ENCODE results near the gene TMEM125. TPM values are rescaled to one million over a fixed set of nuclear protein-coding genes. Genes with fewer than 3 reads are reported as not detected.

The TMEM125 gene
- total RNA-seq, 1 donor from 2014 or later = 0.64 TPM

DNA sequence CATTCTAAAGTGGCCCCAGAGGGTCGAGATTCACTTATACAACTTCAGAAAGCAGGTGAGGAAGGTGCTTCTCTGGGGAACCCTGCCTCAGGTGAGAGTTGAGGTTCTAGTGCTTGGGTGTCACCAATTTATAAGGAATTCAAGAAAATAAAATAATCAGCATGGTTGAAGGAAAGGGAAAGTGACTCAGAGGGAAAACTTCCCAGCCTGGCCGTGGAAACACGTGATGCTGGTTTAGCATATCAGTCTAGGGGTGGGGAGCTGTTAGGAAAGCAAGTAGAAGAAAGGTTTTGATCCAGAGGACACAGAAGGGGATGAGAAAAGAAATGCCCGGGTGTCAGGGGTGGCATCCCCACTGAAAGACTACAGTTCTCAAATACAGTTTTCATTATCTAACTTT, 37.7 kb upstream of the TMEM125 start:
- H3K27me3 ChIP-seq (ENCODE audit: insufficient read depth, low read length) = no peaks in the 10 kb centered on the region
- no peak overlapping the region for H3K27ac Mint-ChIP-seq (ENCODE audit: unreplicated experiment)
- H3K27ac ChIP-seq (ENCODE audit: low read depth, low read length) = peak overlapping the region; percentile 29
- no peaks in the 10 kb centered on the region for H3K36me3 Mint-ChIP-seq (ENCODE audit: low read depth, unreplicated experiment)
- DNase-seq (ENCODE audit: low read depth) (peak; percentile 70), FAIRE-seq (peak; percentile 70)
- H3K9me3 Mint-ChIP-seq (ENCODE audit: unreplicated experiment) = no peaks in the 10 kb centered on the region
- no peak overlapping the region for H3K4me3 Mint-ChIP-seq (ENCODE audit: unreplicated experiment)
- no peaks in the 10 kb centered on the region for H3K79me2 ChIP-seq (ENCODE audit: insufficient read depth, low read length)
- H3K4me2 ChIP-seq (ENCODE audit: low read length) = peak overlapping the region; percentile 71
- H3K9me3 ChIP-seq (ENCODE audit: insufficient read depth, low read depth, low read length) = no peaks in the 10 kb centered on the region
- H4K20me1 ChIP-seq (ENCODE audit: insufficient read depth, low read length) = no peaks in the 10 kb centered on the region
- H3K4me3 ChIP-seq (ENCODE audit: insufficient read depth, low read depth, low read length) = no peak overlapping the region
- H3K36me3 ChIP-seq (ENCODE audit: insufficient read depth, low read length) = no peaks in the 10 kb centered on the region
- H3K9ac ChIP-seq (ENCODE audit: low read length) = peak overlapping the region; percentile 15
- H3K27me3 Mint-ChIP-seq (ENCODE audit: low read depth, unreplicated experiment) = peaks cover 15% of the 10 kb centered on the region
- H2AFZ ChIP-seq (ENCODE audit: low read depth, low read length) = peak overlapping the region; percentile 69
- TF ChIP-seq, protein P1, sequence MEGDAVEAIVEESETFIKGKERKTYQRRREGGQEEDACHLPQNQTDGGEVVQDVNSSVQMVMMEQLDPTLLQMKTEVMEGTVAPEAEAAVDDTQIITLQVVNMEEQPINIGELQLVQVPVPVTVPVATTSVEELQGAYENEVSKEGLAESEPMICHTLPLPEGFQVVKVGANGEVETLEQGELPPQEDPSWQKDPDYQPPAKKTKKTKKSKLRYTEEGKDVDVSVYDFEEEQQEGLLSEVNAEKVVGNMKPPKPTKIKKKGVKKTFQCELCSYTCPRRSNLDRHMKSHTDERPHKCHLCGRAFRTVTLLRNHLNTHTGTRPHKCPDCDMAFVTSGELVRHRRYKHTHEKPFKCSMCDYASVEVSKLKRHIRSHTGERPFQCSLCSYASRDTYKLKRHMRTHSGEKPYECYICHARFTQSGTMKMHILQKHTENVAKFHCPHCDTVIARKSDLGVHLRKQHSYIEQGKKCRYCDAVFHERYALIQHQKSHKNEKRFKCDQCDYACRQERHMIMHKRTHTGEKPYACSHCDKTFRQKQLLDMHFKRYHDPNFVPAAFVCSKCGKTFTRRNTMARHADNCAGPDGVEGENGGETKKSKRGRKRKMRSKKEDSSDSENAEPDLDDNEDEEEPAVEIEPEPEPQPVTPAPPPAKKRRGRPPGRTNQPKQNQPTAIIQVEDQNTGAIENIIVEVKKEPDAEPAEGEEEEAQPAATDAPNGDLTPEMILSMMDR (IDR thresholded peaks at IDR 0.05; ENCODE audit: insufficient read depth, low read depth, low read length) = no peak
- TF ChIP-seq EZH2 (IDR thresholded peaks at IDR 0.05; ENCODE audit: insufficient read depth, low read length) = no peak
- peaks cover 13% of the 10 kb centered on the region for H3K4me1 ChIP-seq (ENCODE audit: insufficient read depth, low read length)
- peaks cover 15% of the 10 kb centered on the region for H3K4me1 Mint-ChIP-seq (ENCODE audit: low read depth, unreplicated experiment)

DNA sequence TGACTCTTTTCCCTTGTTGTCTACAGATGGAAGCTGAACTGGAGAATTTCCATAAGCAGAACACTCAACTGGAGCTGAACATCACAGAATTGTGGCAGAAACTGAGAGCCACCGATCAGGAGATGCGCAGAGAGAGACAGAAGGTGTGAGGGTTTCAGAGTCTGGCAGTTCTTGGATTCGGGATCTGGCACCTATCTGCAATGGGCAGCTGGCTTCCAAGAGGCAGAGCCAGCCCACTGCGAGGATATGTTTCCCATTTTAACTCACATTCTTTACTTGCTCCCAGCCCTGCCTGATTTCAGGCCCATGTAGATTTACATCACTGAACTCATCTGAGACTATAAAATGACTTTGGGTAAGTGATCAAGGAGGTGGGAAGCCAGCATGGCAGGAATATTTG, 37.3 kb upstream of the TMEM125 start:
- H3K9me3 Mint-ChIP-seq (ENCODE audit: unreplicated experiment) = no peaks in the 10 kb centered on the region
- peaks cover 15% of the 10 kb centered on the region for H3K4me1 Mint-ChIP-seq (ENCODE audit: low read depth, unreplicated experiment)
- FAIRE-seq (no peak), DNase-seq (ENCODE audit: low read depth) (no peak)
- peaks cover 17% of the 10 kb centered on the region for H3K27me3 Mint-ChIP-seq (ENCODE audit: low read depth, unreplicated experiment)
- H2AFZ ChIP-seq (ENCODE audit: low read depth, low read length) = peak overlapping the region; percentile 69
- no peaks in the 10 kb centered on the region for H3K27me3 ChIP-seq (ENCODE audit: insufficient read depth, low read length)
- no peak overlapping the region for H3K4me3 ChIP-seq (ENCODE audit: insufficient read depth, low read depth, low read length)
- H3K9me3 ChIP-seq (ENCODE audit: insufficient read depth, low read depth, low read length) = no peaks in the 10 kb centered on the region
- TF ChIP-seq, protein P1 (IDR thresholded peaks at IDR 0.05; ENCODE audit: insufficient read depth, low read depth, low read length) = no peak
- no peak for TF ChIP-seq EZH2 (IDR thresholded peaks at IDR 0.05; ENCODE audit: insufficient read depth, low read length)
- H3K36me3 Mint-ChIP-seq (ENCODE audit: low read depth, unreplicated experiment) = no peaks in the 10 kb centered on the region
- H3K4me2 ChIP-seq (ENCODE audit: low read length) = peak overlapping the region; percentile 71
- peak overlapping the region; percentile 15 for H3K9ac ChIP-seq (ENCODE audit: low read length)
- no peaks in the 10 kb centered on the region for H4K20me1 ChIP-seq (ENCODE audit: insufficient read depth, low read length)
- H3K27ac Mint-ChIP-seq (ENCODE audit: unreplicated experiment) = no peak overlapping the region
- H3K27ac ChIP-seq (ENCODE audit: low read depth, low read length) = peak overlapping the region; percentile 29
- peaks cover 13% of the 10 kb centered on the region for H3K4me1 ChIP-seq (ENCODE audit: insufficient read depth, low read length)
- H3K79me2 ChIP-seq (ENCODE audit: insufficient read depth, low read length) = no peaks in the 10 kb centered on the region
- no peaks in the 10 kb centered on the region for H3K36me3 ChIP-seq (ENCODE audit: insufficient read depth, low read length)
- no peak overlapping the region for H3K4me3 Mint-ChIP-seq (ENCODE audit: unreplicated experiment)

DNA sequence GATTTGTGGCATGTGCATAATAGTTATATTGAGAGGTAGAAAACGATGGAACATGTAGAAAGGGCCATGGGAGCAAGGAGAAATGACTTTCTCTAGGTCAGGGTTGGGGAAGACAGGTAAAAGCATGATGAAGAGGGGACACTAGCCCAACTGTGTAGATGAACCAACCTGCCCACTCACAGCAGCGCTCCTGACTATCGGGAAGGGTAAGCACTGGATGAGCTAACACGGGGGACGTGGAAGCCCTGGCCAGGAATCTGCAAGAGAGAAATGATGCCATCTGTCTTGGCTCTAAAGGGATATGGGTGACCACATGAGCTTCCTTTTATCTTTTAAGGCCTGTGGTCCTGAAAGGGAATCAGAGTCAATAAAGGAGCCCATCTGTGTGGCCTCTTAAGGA, 36.2 kb upstream of the TMEM125 start:
- no peak overlapping the region for H3K9ac ChIP-seq (ENCODE audit: low read length)
- H3K4me3 ChIP-seq (ENCODE audit: insufficient read depth, low read depth, low read length) = no peak overlapping the region
- TF ChIP-seq EZH2 (IDR thresholded peaks at IDR 0.05; ENCODE audit: insufficient read depth, low read length) = no peak
- TF ChIP-seq, protein P1 (IDR thresholded peaks at IDR 0.05; ENCODE audit: insufficient read depth, low read depth, low read length) = no peak
- no peak for FAIRE-seq
- no peak overlapping the region for H3K27ac ChIP-seq (ENCODE audit: low read depth, low read length)
- Mint-ChIP-seq H3K4me1 (ENCODE audit: low read depth, unreplicated experiment) (peaks cover 12% of the 10 kb centered on the region), H3K4me3 (ENCODE audit: unreplicated experiment) (no peak overlapping the region), H3K36me3 (ENCODE audit: low read depth, unreplicated experiment) (no peaks in the 10 kb centered on the region), H3K27ac (ENCODE audit: unreplicated experiment) (no peak overlapping the region), H3K27me3 (ENCODE audit: low read depth, unreplicated experiment) (peaks cover 20% of the 10 kb centered on the region), H3K9me3 (ENCODE audit: unreplicated experiment) (no peaks in the 10 kb centered on the region)
- no peaks in the 10 kb centered on the region for H3K36me3 ChIP-seq (ENCODE audit: insufficient read depth, low read length)
- no peak for DNase-seq (ENCODE audit: low read depth)
- no peak overlapping the region for H3K4me2 ChIP-seq (ENCODE audit: low read length)
- H3K9me3 ChIP-seq (ENCODE audit: insufficient read depth, low read depth, low read length) = no peaks in the 10 kb centered on the region
- H3K27me3 ChIP-seq (ENCODE audit: insufficient read depth, low read length) = no peaks in the 10 kb centered on the region
- H4K20me1 ChIP-seq (ENCODE audit: insufficient read depth, low read length) = no peaks in the 10 kb centered on the region
- peaks cover 13% of the 10 kb centered on the region for H3K4me1 ChIP-seq (ENCODE audit: insufficient read depth, low read length)
- H3K79me2 ChIP-seq (ENCODE audit: insufficient read depth, low read length) = no peaks in the 10 kb centered on the region
- no peak overlapping the region for H2AFZ ChIP-seq (ENCODE audit: low read depth, low read length)
